ENCODE data around the gene RAMP1.

- TF ChIP-seq, protein P1, sequence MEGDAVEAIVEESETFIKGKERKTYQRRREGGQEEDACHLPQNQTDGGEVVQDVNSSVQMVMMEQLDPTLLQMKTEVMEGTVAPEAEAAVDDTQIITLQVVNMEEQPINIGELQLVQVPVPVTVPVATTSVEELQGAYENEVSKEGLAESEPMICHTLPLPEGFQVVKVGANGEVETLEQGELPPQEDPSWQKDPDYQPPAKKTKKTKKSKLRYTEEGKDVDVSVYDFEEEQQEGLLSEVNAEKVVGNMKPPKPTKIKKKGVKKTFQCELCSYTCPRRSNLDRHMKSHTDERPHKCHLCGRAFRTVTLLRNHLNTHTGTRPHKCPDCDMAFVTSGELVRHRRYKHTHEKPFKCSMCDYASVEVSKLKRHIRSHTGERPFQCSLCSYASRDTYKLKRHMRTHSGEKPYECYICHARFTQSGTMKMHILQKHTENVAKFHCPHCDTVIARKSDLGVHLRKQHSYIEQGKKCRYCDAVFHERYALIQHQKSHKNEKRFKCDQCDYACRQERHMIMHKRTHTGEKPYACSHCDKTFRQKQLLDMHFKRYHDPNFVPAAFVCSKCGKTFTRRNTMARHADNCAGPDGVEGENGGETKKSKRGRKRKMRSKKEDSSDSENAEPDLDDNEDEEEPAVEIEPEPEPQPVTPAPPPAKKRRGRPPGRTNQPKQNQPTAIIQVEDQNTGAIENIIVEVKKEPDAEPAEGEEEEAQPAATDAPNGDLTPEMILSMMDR (IDR thresholded peaks at IDR 0.05), result no peak
- no peak for TF ChIP-seq EZH2 (IDR thresholded peaks at IDR 0.05; ENCODE audit: borderline replicate concordance, insufficient read depth, low read depth, low read length, poor library complexity, severe bottlenecking)
Measured at GRCh38 chr2:237816531-237816930, 42.9 kb upstream of the RAMP1 start.

All from B cell (primary cell).